HG03565 (cell line): ENCODE data around the gene EPM2A.

ENCODE experiments used
- ATAC-seq: cut with Tn5 transposase; IDR thresholded peaks from one replicate; pipeline ENCODE4 v1.9.1; 2021; ENCODE audit warnings: mild to moderate bottlenecking, moderate library complexity; ENCODE audit not compliant: unreplicated experiment

Gene EPM2A

DNA sequence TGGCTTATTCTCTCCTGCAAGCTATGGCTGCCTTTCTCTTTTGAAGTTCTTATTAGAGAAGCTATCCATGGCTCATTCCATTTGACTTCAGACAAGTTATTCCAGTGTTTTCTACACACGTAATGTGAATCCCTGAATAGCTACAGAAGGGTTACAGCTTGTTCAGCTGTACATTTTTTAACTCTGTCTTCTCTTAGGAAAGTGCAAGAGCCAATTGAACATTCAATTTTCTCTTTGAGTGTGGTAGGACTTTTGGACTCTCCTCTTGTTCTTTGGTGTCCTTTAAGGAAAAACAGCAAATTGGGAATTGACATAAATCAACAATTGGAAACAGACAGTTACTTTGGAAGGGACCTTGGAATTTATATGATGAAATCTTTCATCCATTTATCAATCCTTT is 125.8 kb downstream of the EPM2A start:
- no peak for ATAC-seq

DNA sequence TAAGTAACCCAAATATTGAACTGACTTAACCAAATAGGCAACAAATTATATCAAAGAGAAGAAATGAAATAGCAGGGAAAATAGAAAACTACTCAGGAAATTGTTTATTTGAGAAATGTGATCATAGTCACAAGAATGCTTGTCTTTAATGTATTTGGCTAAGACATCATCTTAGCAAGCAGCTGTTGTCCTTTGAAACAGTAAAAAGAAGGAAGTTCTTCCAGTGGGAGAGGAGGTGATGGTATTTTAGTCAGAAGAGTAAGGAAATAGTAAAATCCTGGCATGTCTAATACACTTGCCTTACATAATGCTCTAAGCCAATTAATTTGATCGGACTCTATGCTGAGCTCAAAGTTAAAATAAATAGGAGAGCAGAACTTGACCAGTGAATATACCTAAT is 126.5 kb downstream of the EPM2A start:
- ATAC-seq = no peak

DNA sequence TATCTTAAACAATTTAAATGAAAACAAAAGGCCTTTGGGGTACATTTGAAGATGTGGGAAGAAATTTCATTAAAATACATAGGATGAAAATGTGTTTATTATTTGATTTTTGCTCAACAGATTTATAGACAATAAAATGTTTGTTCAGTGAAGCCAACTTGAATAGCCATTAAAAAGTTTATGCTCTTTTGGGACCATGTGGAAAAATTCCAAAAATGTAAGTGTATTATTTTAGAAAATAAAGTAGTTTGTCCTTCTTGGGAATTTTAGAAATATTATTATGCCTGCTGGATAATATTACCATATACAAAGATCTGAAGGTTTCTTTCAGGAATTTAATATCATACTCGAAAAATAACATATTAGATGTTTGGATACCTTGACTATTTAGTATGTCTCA is 131.3 kb downstream of the EPM2A start:
- ATAC-seq = no peak

DNA sequence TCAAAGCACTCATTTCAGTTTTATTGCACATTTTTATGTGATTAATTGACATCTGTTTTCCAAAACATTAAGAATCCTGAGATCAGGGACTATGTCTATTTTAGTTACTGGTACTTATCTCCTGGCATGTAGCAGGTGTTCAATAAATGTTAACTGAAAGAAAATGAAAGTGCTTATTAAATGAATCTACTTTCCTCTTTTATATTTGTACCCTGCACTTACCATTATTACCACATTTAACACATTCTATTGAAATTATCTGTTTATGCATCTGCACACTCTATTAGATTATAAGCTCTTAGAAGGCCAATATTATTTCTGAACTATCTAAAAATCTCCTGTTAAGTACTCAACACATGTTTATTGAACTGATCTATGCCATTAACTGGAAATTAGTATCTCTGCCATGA is 131.9 kb downstream of the EPM2A start:
- no peak for ATAC-seq

DNA sequence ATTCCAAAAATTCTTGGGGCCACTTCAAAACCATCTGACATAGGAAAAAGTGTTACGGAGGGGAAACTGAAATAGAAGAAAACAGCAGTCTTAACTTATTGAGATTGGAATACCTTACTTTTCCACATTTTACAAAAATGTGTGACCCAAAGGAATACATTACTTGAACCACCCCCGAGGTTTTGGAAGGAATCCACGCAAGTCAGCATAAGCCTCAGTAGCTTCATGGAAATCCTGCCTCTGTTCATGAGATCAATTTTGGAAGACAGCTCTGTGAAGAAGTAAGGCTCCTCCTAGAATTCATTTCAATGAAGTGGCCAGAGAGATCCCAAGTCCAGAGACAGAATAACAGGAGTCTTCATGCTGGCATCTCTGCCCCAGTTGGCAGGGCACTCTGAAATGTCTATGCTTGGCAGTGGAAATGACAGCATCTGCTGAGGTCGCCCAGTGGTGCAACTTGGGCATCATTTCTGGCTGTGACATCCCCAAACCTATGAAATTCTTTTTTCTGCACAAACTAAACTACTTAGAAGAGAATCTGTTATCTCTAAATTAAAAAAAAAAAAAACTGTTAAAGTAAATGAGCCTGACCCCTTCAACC is 132.5 kb downstream of the EPM2A start:
- no peak for ATAC-seq

DNA sequence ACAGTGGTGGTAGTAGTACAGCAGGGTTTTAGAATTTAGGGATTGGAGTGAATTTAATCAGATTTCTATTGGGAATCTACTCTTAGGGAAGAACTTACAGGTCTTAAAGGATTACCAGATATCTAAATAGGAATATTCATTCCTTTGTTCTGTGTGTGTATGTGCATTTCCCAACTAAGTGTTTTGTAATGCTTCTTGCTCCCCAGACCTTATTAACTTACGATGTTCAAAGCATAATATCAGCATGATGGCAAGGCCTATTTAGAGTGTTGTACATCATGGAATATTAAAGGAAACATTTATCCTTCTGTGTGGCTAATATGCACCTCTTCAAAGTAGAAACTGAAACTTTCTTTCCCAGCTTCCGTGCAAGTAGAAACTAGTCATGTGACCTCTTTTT is 133.9 kb downstream of the EPM2A start:
- ATAC-seq = no peak

DNA sequence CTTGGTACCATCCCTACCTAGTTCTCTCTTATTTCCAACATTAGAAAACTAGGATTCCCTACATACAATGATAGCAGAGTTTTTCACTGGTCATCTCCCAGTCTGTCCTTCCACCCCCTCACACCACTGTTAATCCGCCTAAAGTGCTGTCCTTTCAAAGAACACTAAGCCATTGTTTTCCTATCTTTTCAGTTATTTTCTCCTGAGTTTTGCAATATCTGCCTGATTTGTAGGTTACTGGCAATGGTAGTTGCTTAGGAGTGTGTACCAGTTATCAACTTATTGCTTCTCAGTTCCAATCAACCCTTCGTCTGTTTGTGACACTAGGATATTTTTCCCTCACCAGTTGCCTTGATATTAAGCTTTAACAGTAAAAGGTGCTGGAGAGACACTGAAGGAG is 135.0 kb downstream of the EPM2A start:
- ATAC-seq = no peak

DNA sequence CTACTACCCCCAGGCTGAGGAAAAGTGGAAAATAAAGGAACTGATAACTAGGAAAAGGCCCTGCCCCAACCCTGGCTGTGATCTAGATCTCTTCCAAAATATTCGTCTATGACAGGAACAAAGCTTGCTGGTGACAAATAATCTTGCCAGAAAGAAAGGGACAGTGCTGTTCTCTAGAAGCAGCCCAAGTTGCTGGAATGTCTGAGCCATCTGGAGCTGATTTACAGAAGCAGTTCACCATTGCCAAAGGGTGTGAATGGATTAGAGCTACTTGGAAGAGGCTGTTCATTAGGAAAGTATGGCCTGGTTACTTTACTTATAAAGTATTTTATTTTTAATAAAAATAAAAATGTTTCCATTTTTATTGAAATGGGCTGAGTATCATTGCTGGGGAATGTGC is 146.3 kb downstream of the EPM2A start:
- no peak for ATAC-seq

DNA sequence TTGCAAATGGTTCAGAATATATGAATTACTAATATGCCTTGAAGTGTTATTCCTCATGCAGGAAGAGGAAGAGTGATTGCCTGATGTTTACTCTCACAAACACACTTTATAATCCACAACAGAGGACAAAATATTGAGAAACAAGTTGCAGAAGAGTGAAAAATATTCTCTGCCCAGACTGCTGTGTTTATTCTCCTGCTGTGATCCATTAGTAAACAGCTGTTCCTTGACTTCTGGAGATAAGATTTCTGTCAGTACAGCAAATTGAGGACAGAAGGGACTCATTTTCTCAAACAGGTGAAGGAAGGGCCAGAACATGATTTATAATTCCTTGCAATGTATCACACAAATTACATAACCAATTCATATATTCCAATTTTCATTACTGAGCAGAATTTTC is 148.0 kb downstream of the EPM2A start:
- ATAC-seq = no peak

DNA sequence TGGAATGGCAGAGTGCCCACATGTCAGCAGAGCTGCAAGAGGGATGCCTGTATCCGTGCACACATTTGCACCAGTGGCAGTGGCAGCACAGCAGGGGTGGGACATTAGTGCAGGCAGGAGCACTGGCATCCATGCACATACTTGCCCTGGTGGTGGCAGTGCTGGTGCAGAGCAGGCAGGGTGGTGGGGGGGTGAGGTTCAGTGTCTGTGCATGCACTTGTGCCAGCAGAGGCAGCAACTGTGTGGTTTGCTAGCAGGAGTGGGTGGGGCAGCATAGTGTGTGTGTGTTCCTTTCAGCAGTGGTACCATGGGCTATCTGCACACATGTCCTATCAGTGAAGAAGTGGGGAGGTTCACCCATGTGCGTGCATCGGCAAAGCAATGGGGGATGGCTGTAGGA is 151.6 kb downstream of the EPM2A start:
- ATAC-seq = no peak
